Fibroblast of lung (primary cell): ENCODE measurements around the gene RGP1. TPM values are rescaled to one million over a fixed set of nuclear protein-coding genes. Genes with fewer than 3 reads are reported as not detected.

ENCODE experiments used
- DNase-seq, 2 donors: peaks; one replicate each; pipeline versions ENCODE4 v3.0.0 to v3.0.0-alpha.2; 2010; ENCODE audit warnings: low read depth in 2 of 2
- H2AFZ ChIP-seq: 2 replicates; pipeline ENCODE4 v1.5.1; 2012; ENCODE audit warnings: low read length, control low read depth, inconsistent platforms
- H3K27ac ChIP-seq: 2 replicates; pipeline ENCODE4 v1.5.1; 2011; ENCODE audit warnings: low read length, control low read depth; ENCODE audit not compliant: insufficient read depth
- H3K27me3 ChIP-seq: 2 replicates; pipeline ENCODE4 v1.5.1; 2011; ENCODE audit warnings: mild to moderate bottlenecking, low read length; ENCODE audit not compliant: control insufficient read depth, insufficient read depth
- H3K36me3 ChIP-seq: 2 replicates; pipeline ENCODE4 v1.5.1; 2011; ENCODE audit warnings: low read length; ENCODE audit not compliant: control insufficient read depth, insufficient read depth
- H3K4me1 ChIP-seq: 2 replicates; pipeline ENCODE4 v1.5.1; 2011; ENCODE audit warnings: low read length; ENCODE audit not compliant: control insufficient read depth, insufficient read depth; ENCODE audit errors: extremely low read depth
- H3K4me2 ChIP-seq: 2 replicates; pipeline ENCODE4 v1.5.1; 2011; ENCODE audit warnings: low read length, control low read depth; ENCODE audit not compliant: insufficient read depth; ENCODE audit errors: extremely low read depth
- H3K4me3 ChIP-seq, 4 experiments: fragments of 200-600 bp in 1 of 4; sonication (generic) in 1 of 4; replicated peaks in 1 of 4; 2 replicates each; pipeline ENCODE4 v1.5.1; 2011 to 2016; ENCODE audit warnings: low read length in 4 of 4, low read depth in 3 of 4, mild to moderate bottlenecking in 3 of 4, control low read depth in 2 of 4, inconsistent platforms in 1 of 4, mixed read lengths in 1 of 4; ENCODE audit not compliant: insufficient read depth in 1 of 4; ENCODE audit errors: control extremely low read depth in 1 of 4
- H3K79me2 ChIP-seq: 2 replicates; pipeline ENCODE4 v1.5.1; 2012; ENCODE audit warnings: mild to moderate bottlenecking, low read length, inconsistent platforms; ENCODE audit not compliant: control insufficient read depth, insufficient read depth
- H3K9ac ChIP-seq: 2 replicates; pipeline ENCODE4 v1.5.1; 2011; ENCODE audit warnings: mild to moderate bottlenecking, low read length, control low read depth; ENCODE audit not compliant: insufficient read depth
- H3K9me3 ChIP-seq: 2 replicates; pipeline ENCODE4 v1.5.1; 2012; ENCODE audit warnings: low read depth, low read length; ENCODE audit not compliant: control insufficient read depth, insufficient read depth
- H4K20me1 ChIP-seq: 2 replicates; pipeline ENCODE4 v1.5.1; 2011; ENCODE audit warnings: low read length; ENCODE audit not compliant: control insufficient read depth, insufficient read depth; ENCODE audit errors: extremely low read depth
- EZH2 ChIP-seq: IDR thresholded peaks from 2 replicates; pipeline ENCODE4 v1.5.1; 2012; ENCODE audit warnings: low read length, control low read depth, mild to moderate bottlenecking; ENCODE audit errors: missing control alignments
- polyA plus RNA-seq, 2 donors: library from polyadenylated mRNA; depleted of rRNA in 1 of 2; stranded (reverse) in 1 of 2; unstranded in 1 of 2; fragments of >200 nt; gene quantifications; 2 replicates each; pipeline ENCODE4 v1.2.1, GENCODE V29; 2011 to 2012; ENCODE audit warnings: missing spikeins in 1 of 2
- total RNA-seq: library from RNA; depleted of rRNA; stranded (reverse); fragments of >200 nt; gene quantifications from 2 replicates; pipeline ENCODE4 v1.2.1, GENCODE V29; 2014
- TF ChIP-seq, protein P1 (sequence below), 2 donors: IDR thresholded peaks in 1 of 2; conservative IDR thresholded peaks in 1 of 2; 1 replicate in 1 of 2; 2 replicates in 1 of 2; pipeline ENCODE4 v1.5.1; 2011 to 2012; ENCODE audit warnings: low read length in 2 of 2, control low read depth in 1 of 2, inconsistent platforms in 1 of 2, low read depth in 1 of 2, mild to moderate bottlenecking in 1 of 2

The RGP1 gene
- total and polyA plus RNA-seq, 2 donors (not counting 1 experiment from before 2014, with no cell fraction given): 14.9 to 17.4 TPM

DNA sequence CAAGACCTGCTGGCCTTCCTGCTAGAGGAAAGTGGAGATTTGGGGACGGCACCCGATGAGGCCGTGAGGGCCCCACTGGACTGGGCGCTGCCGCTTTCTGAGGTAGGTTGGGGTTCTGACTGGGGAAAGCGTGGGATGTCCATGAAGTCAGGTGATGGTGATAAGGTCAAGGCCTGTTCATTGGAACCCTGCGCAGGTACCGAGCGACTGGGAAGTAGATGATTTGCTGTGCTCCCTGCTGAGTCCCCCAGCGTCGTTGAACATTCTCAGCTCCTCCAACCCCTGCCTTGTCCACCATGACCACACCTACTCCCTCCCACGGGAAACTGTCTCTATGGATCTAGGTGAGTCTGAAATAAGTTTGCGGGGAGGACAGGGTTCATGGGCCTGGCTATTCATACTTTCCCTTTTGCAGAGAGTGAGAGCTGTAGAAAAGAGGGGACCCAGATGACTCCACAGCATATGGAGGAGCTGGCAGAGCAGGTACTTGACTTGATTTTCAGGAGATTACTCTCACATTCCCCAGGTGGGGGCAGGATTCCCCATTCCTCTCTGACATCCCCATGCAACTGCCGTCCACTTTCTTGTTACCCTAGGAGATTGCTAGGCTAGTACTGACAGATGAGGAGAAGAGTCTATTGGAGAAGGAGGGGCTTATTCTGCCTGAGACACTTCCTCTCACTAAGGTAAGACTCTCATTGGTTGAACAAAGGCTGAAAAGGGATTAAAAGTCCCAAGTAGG lies 16.1 kb upstream of the RGP1 start:
- Histone ChIP-seq H3K36me3 (peaks cover 23% of the 10 kb centered on the region), H3K79me2 (peaks cover 56% of the 10 kb centered on the region), H3K4me3 (peak overlapping the region; percentile 77 to 95 (median 88)), H2AFZ (peak overlapping the region; percentile 75), H3K27ac (peak overlapping the region; percentile 92), H3K9ac (peak overlapping the region; percentile 83), H3K4me2 (peak overlapping the region; percentile 99), H3K9me3 (no peaks in the 10 kb centered on the region), H3K4me1 (peaks cover 11% of the 10 kb centered on the region), H3K27me3 (no peaks in the 10 kb centered on the region), H4K20me1 (no peaks in the 10 kb centered on the region)
- peak; percentile 51 to 75 for DNase-seq
- TF ChIP-seq, protein P1, sequence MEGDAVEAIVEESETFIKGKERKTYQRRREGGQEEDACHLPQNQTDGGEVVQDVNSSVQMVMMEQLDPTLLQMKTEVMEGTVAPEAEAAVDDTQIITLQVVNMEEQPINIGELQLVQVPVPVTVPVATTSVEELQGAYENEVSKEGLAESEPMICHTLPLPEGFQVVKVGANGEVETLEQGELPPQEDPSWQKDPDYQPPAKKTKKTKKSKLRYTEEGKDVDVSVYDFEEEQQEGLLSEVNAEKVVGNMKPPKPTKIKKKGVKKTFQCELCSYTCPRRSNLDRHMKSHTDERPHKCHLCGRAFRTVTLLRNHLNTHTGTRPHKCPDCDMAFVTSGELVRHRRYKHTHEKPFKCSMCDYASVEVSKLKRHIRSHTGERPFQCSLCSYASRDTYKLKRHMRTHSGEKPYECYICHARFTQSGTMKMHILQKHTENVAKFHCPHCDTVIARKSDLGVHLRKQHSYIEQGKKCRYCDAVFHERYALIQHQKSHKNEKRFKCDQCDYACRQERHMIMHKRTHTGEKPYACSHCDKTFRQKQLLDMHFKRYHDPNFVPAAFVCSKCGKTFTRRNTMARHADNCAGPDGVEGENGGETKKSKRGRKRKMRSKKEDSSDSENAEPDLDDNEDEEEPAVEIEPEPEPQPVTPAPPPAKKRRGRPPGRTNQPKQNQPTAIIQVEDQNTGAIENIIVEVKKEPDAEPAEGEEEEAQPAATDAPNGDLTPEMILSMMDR (conservative IDR thresholded peaks at IDR 0.05 in 1 of 2, IDR thresholded peaks at IDR 0.05 in 1 of 2; ENCODE audit: low read depth in 1 of 2, low read length in 2 of 2): no peak
- no peak for TF ChIP-seq EZH2

- Histone ChIP-seq H3K79me2 (peaks cover 51% of the 10 kb centered on the region), H3K36me3 (peaks cover 33% of the 10 kb centered on the region), H3K4me3 (peak overlapping the region in 1 of 4 experiments; percentile 95), H4K20me1 (no peaks in the 10 kb centered on the region), H2AFZ (no peak overlapping the region), H3K4me2 (peak overlapping the region; percentile 99), H3K9ac (no peak overlapping the region), H3K4me1 (peaks cover 11% of the 10 kb centered on the region), H3K9me3 (no peaks in the 10 kb centered on the region), H3K27me3 (no peaks in the 10 kb centered on the region), H3K27ac (peak overlapping the region; percentile 92)
- TF ChIP-seq, protein P1 (conservative IDR thresholded peaks at IDR 0.05 in 1 of 2, IDR thresholded peaks at IDR 0.05 in 1 of 2; ENCODE audit: low read depth in 1 of 2, low read length in 2 of 2): no peak
- no peak for TF ChIP-seq EZH2
- DNase-seq: no peak
Measured at GRCh38 chr9:35734096-35734495, 15.0 kb upstream of the RGP1 start.

DNA sequence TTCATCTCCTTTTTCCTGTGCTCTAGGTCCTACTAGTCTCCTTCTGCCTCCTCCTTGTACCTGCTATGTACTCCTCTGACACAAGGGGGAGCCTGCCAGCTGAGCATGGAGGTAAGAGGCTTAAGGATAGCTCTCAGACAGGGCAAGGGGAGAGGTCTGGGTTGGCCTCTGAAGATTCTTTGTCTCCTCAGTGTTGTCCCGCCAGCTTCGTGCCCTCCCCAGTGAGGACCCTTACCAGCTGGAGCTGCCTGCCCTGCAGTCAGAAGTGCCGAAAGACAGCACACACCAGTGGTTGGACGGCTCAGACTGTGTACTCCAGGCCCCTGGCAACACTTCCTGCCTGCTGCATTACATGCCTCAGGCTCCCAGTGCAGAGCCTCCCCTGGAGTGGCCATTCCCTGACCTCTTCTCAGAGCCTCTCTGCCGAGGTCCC lies 12.9 kb upstream of the RGP1 start:
- peaks cover 6% of the 10 kb centered on the region for H3K4me1 ChIP-seq
- no peak for TF ChIP-seq EZH2
- TF ChIP-seq, protein P1 (conservative IDR thresholded peaks at IDR 0.05 in 1 of 2, IDR thresholded peaks at IDR 0.05 in 1 of 2; ENCODE audit: low read depth in 1 of 2, low read length in 2 of 2): peak; percentile 93 to 98
- no peaks in the 10 kb centered on the region for H4K20me1 ChIP-seq
- H3K27me3 ChIP-seq: no peaks in the 10 kb centered on the region
- no peak overlapping the region for H3K9ac ChIP-seq
- H3K79me2 ChIP-seq: peaks cover 30% of the 10 kb centered on the region
- H2AFZ ChIP-seq: no peak overlapping the region
- no peak overlapping the region for H3K27ac ChIP-seq
- H3K9me3 ChIP-seq: no peaks in the 10 kb centered on the region
- peaks cover 44% of the 10 kb centered on the region for H3K36me3 ChIP-seq
- peak; percentile 66 to 81 for DNase-seq
- H3K4me3 ChIP-seq: no peak overlapping the region
- no peak overlapping the region for H3K4me2 ChIP-seq
